NOMO-1 treated with DMSO at 0.1 percent for 48 hours (cell line): Measurements from ENCODE around the gene MAPKAP1.
"Not testable (repeated sequence)": the region's sequence is repeated elsewhere in the genome, so short reads cannot be mapped to it uniquely, and the experiment has no call there.

Experiments used
- DNase-seq: peaks from one replicate; lab custom pipeline; 2025; ENCODE audit not compliant: unreplicated experiment; lab: John Stamatoyannopoulos, UW

Gene MAPKAP1

DNA sequence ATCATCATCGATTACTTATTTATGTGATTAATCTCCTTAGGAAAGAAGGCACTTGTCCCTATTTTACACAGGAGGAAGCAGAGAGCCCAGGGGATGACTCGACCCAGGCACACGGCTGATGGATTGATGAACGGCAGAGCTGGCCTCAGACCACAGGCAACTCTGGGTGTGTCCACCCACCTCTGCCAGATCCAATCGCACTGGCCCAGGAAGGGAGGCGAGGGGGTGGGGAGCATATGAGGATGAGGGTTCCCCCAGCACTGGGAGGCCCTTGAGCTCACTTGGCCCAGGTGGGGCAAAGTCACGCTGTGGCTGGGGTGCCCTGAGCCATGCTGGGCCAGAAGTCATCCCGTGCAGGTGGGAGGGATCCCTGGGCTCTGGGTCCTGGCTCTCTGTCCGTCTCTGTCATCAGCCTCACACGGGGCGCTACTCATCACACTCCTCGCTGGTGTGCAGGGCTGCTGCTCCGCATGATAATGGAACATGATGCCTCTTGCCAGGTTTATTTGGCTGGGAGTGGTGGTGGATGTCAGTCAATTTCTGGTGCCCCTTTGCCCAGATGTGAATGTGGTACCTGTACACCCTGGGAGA is 285.3 kb downstream of the MAPKAP1 start:
- no peak for DNase-seq

DNA sequence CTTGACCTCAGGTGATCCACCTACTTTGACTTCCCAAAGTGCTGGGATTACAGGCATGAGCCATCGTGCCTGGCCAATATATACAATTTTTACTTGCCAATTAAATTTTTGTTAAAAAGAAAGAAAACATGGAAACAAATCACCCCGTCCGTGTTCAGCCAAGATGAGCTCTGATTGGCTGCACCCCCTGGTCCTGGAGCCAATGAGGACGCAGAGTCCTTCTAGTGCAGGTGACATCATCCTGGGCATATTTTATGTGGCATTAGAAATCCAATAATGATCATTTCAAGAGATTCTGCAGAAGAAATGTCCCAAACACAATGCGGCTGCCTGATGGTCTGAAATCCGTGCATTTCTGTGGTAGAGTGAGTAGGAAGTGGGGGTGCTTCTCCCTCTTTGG is 285.8 kb downstream of the MAPKAP1 start:
- DNase-seq, result no peak

DNA sequence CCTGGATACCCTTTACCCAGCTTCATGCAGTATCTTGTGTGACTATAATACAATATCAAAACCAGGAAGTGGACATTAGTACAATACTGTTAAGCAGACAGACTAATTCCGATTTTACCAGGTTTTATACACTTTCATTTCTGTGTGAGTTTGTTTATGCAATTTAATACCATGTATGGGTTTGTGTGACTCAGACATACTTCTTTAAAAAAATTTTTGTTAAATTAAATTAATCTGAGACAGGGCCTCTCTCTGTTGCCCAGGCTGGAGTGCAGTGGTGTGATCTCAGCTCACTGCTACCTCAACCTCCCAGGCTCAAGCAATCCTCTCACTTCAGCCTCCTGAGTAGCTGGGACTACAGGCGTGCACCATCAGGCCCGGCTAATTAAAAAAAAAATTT is 288.6 kb downstream of the MAPKAP1 start:
- DNase-seq, result no peak

DNA sequence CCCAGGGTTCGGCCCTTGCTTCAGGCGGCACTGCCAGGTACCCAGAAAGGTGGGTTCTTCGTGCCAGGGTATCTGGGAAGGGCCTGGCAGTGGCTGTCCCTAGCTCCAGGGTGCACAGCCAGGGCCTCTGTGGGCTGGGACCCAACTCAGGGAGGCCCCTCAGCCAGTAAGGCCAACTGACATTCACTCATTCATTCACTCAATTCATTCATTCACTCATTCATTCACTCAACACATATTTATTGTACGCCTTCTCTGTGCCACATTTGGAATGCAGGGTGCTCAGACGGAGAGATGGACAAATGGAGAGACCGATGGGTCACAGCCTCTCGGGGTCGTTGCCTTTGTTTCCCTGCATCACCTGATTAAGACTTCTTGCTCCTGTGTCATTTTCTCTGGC is 290.5 kb downstream of the MAPKAP1 start:
- no peak for DNase-seq

DNA sequence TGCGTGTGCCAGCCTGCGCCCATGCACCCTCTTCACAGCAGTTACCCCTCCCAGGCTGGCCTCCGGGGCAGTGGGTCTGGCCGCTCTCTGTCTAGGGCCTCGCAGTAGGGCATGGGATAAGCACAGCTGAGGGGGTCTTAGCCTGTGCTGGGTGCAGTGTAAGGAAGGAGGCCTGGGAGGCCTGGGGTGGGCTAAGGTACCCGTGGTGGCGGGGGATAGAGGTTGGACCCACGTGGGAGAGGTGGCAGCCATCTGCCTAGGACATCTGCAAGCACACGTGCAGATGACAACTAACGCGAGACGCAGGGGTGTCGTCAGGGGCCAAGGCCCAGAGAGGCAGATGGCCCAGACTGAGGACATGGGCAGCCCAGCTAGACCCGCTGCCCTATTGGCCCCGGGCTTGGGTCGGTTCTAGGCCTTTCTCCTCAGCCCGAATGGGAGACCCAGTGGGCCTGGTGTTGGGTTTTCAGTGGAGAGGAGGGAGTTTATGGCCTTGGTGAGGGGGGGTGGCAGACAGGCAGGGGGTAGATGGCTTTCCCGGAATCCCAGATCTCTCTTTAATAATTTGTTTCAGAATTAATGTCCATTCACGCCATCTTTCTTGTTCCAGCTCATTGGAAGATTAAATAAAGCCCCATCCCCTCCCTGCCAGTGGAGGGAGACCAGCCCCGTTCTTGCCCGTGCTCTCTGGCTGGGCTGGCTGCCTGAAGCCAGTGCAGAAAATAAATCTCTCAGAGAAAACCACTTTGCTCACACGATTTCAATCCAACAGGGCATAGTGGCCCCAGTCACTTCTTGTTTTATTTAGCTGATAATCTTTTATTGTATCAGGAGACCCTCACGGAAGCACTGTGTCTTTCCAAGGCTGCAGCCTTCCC is 291.2 kb downstream of the MAPKAP1 start:
- DNase-seq, result no peak

DNA sequence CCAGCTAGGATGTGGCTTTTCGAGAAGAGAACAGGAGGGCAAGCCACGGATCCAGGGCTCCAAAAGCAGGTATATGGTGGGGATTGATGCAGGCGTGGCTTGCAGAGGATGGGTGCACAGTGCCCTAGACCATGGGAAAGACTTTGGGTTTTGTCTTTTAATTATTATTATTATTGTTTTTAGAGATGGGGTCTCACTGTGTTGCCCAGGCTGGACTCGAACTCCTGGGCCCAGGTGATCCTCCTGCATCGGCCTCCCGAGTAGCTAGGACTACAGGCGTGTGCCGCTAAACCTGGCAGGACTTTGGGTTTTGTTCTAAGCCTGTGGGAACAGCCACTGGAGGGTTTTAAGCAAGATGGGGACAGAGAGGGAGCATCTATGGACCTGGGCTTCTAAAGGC is 293.4 kb downstream of the MAPKAP1 start:
- DNase-seq, result no peak

DNA sequence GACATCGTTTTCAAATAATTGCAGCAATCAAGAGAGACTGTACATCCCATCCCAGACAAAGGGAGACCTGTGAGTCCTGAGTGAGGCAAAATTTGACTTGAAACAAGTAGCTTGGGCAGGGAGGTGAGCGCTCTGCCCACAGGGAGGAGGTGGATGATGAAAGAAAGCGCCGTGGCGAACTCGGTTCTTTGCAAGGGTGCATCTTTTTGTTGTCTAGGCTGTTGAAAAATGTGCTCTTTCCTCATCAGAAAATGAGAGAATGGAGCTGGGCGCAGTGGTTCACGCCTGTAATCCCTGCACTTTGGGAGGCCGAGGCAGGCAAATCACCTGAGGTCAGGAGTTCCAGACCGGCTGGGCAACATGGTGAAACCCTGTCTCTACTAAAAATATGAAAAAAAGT is 294.8 kb downstream of the MAPKAP1 start:
- DNase-seq, result no peak

DNA sequence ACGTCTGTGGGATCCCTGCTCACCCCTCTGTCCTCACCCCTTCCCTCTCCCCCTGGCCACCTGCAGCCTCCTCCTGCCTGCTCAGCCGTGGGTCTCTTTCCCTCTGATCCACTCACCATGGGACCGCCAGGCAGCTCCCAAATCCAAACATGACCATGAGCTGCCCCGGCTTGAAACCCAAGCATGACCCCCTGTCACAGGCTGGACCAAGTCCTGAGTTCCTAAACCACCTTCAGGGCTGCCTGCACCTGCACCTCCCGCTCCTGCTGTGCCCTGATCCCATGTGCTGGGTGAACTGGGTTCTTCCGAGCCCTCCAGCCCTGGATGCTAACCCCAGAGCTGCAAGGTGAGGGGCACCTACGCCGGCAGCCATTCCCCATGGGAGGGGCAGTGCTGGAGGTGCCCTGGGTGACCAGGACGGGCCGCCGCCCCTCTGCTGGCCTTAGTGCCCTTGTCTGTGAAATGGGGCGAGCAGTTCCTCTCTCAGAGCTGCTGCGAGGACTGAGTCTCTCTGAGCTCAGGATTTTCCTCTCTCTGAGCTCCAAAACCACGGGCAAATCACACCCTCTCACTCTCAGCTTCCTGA is 295.7 kb downstream of the MAPKAP1 start:
- DNase-seq, result no peak

DNA sequence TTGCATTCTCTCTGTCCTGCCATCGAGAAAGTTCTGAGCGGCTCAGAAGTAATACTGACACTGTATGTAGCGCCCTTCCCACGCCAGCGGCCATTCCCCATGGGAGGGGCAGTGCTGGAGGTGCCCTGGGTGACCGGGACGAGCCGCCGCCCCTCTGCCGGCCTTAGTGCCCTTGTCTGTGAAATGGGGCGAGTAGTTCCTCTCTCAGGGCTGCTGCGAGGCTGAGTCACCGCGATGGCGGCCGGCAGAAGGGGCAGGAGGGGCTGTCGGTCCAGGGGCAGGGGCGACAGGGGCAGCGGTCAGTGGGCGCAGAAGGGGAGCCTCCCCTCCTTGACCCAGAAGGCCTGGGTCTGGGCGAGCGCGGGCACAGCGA is 296.5 kb downstream of the MAPKAP1 start:
- no peak for DNase-seq

DNA sequence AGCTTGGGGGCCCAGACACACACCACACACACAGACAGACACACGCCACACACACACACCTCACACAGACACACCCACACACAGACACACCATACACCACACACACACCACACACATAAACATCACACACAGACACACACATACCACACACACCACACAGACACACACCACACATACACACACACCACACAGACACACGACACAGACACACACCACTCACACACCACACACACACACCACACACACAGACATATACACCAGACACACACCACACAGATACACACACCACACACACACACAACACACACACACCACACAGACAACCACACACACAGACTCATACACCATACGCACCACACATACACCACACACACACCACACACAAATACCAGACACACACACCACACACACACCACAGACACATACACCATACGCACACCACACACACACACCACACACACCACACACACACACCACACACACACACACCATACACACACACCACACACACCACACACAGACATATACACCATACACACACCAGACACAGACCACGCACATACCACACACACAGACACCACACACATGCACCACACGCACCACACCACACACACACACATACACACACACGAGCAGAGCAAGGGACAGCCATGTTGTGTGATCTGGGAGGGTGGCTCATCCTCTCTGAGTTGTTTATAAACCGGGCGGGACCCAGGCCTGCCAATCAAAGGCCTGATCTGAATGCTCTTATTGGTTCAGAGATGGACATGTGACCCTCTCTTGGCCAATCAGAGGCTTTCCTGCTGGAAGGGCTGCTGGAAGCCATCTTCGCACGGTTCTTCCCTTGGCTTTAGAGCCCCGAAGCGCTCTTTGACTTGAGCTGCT is 297.1 kb downstream of the MAPKAP1 start:
- DNase-seq, result peak; percentile 26

DNA sequence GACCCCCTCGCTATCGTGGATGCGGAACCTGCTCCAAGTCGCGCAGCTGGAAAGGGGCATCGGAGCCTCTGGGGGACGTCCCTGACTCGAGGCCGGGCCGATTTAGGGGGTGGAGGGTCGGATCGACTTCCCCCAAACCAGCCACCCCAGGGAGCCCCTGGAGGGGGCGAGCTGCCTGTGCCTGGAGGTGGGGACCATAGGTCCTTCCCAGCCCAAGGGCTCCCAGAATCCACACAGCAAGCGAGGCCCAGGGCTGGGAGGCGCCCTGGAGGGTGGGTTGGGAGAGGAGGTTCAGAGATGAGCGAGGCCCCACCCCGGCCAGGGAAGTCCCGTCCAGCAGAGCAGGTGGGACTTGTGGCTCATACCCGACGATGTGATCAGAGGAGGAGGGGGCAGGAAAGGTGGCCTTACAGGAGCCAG is 297.8 kb downstream of the MAPKAP1 start:
- DNase-seq, result no peak

DNA sequence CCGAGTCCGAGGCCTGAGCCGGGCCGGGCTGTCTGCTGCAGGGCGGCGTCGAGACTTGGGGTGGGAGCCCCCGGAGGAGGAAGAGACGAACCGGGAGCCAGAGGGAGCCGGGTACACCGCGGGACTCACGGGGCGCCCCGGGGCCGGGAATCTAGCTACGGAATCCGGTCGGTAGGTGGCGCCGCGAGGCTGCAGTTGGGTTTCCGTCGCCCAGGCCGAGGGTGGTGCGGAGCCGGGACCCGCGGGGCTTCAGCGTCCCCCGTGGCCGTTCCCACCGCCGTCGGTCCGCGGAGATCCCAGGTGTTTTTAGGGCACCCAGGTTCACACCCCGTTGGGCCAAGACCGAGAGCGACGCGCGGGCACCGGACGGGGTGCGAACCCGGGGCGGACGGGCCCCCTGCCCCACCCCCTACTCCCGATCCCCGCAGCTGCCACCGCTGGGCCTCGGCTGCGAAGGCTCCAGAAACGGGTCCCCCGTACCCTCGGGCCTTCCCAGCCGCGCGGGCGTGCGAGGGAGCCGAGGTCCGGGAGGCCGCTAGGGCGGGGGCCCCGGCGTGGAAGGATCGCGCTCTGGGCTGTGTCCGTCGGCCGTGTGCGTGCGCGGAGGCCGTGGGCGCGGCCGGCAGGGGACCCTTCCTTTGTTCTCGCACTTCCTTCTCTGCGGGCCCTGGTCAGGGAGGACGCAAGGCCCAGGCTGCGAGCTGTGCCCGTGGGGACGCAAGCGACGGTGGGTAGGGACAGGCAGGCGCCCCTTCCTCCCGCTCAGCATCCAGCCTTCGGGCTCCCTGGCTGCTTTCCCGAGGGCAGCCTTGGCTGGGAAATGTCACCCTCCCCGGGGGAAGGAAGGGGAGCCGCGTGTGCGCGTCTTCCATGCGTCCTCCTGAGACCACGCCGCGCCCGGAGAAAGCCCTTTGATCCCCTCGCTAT is 298.8 kb downstream of the MAPKAP1 start:
- peak; percentile 57 for DNase-seq

DNA sequence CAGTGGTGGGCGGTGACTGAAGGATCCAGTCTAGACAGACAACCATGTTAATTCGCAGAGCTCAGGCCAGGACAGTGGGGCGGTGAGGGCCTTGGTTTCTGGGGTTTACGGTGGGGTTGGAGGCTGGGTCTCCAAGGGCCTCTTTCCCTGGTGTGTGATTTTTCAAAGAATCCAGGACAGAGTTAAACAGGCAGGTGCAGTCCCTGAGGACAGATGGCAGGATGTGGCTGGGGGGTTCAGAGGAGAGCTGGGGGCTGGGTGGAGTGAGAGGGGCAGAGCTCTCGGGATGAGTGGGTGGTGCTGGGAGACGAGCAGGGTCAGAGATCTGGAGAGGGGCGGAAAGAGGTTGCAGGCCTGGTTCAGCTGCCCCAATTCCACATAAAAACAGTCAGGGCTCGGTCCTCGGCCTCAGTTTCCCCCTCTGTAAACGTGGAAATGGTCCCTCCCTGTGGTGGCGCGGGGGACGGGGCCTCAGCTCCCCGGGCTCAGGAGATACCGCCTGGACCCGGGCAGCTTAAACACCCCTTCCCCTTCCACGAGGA is 299.5 kb downstream of the MAPKAP1 start:
- DNase-seq, result no peak

DNA sequence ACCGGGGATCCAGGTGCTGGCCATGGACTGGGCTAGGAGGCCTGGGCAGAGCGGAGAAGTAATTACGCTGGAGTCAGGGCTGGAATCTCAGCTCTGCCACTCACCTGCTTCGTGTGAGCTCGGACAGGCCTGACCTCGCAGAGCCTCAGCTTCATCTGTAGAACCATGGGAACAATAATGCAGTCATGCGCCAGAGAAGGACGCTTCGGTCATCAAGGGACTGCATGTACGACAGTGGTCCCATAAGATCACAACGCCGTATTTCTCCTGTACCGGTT is 300.3 kb downstream of the MAPKAP1 start:
- DNase-seq, result no peak

DNA sequence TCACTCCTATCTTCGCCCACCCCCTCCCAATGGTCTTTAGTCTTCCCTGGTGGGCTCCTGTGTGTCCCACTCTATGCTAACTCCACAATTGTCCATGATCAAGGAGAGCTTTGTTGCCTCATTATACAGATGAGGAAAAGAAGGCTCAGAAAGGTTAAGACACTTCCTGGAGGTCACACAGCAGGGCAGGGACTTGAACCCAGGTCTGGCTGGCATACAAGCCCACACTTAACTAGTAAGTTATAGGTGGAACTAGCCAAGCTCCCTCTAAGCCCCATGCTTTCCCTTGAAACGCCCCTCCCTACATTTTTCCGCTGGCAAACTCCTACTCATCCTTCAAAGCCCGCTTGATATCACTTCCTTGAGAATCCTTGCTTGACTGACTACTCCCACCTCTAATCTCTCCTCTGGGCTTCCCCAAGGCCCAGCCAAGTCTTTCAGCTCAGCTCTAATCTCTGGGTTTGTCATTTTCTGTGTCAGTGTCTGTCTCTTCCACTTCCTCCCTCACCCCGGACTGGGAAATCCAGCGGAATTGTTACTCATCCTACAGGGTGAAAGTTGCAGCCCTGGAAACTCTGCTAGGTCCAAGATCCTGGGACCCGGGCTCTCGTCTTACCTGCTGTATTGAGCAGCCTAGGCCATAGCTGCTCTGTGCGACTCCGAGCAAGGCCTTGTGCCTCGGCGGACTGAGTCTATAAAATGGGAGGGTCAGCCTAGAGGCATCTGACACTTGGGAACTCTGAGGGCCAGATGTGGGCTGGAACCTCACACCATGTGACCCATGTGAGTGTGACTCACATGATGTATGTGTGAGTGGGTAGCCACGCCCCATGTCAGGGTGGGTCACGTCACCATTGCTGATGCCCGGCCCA is 300.8 kb downstream of the MAPKAP1 start:
- no peak for DNase-seq

DNA sequence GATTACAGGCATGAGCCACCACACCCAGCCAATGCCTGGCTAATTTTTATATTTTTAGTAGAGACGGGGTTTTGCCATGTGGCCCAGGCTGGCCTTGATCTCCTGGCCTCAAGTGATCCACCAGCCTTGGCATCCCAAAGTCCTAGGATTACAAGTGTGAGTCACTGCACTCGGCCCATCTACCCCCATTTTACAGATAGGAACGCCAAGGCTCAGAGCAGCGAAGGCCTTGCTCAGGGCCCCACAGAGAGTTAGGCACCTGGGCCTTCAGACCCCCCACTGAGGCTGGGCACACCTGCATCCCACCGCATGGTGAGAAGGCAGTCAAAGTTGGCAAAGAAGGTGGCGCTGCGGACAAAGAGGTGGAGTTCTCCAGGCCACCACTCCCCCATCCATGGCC is 302.3 kb downstream of the MAPKAP1 start:
- no peak for DNase-seq

DNA sequence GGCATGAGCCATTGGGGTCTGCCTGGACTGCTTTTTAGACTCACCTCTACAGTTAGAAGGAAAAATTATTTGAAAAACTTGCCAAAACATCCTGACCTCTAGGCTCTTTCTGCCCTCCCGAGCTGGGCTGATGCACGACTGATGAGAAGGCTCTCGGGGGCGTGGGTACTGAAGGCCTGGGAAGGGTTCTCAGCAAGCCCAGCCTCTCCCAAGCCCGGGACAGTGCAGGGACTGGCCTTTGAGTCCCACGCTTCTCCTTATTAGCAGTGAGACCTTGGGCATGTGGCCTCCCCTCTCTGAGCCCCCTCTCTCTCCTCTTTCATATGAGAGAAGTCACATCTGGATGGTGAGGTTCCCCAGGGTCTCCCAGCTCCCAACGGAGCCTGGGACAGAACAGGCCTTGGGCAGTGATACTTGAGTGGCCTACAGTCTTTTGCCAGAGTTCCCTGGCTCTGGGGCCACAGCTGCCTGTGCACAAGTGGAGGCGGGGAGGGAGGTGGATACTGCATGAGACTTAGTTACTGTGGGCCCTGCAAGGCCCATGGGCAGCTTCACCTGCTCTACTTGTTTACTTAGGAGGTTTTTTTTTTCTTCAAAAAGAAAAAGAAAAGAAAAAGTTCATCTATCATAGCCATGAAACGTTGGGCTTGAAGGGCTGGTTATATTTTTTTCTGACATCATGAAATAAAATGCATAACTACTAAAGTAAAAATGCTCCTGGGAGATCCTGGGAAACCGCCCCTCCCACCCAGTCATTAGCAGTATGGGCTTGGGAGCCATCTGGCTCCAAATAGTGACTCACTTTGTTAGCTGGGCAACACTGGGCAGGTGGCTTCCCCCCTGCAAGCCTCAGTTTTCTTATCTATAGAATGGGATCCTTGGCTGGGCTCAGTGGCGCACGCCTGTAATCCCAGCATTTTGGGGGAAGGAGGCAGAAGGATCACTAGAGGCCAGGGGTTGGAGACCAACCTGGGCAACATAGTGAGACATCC is 306.0 kb downstream of the MAPKAP1 start:
- DNase-seq, result no peak

DNA sequence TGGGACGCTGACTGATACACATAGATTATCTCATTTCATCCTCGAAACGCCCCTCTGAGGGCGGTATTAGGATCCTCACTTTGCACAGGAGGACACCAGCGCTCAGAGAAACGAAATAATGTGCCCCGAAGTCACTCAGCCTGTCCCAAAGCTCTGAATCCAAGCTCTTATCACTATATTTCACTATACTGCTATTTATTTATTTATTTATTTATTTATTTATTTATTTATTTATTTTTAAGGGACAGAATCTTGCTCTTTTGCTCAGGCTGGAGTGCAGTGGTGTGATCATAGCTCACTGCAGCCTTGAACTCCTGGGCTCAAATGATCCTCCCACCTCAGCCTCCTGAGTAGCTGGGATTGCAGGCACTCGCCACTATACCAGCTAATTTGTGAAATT is 306.8 kb downstream of the MAPKAP1 start:
- not testable (repeated sequence) for DNase-seq
